Neural cell (in vitro differentiated cells): ENCODE measurements around the gene ATP8B1.

ENCODE experiments used
- CTCF ChIP-seq: fragments of 450-650 bp; IDR thresholded peaks from 2 replicates; pipeline ENCODE4 v1.5.1; 2014; ENCODE audit warnings: antibody characterized with exemption, mild to moderate bottlenecking, moderate library complexity; ENCODE audit not compliant: poor library complexity, severe bottlenecking
- REST ChIP-seq: IDR thresholded peaks from 2 replicates; pipeline ENCODE4 v1.6.1; 2012; ENCODE audit warnings: borderline replicate concordance

GRCh38 chr18:57782049-57782448 is 21.1 kb downstream of the ATP8B1 start:
- TF ChIP-seq CTCF (no peak), REST (no peak)
